ENCODE data around the gene SLC16A11. TPM values are rescaled to one million over a fixed set of nuclear protein-coding genes. Genes with fewer than 3 reads are reported as not detected.

The SLC16A11 gene
- total RNA-seq, 1 experiment from 2014 or later: 0.48 TPM

DNA sequence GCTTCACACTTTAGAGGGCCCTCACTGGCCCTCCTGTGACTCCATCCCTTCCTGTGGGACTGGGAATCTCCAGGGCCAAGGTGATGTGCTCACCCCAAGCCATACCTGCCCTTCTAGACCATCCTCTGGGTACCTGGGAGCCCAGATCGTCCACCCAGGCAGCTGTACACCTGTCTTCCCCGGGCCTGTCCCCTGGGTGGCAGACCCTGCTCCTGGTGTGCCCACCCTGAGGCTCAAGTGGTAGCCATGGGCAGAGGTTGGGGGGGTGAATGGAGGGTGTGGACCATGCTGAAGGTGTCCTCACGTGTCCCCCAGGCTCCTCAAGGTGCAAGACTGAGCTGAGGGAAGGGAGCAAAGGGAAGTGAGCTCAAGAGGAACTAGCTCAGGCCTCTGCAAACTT is 26.8 kb upstream of the SLC16A11 start:
- no peaks in the 10 kb centered on the region for H3K4me1 Mint-ChIP-seq
- CTCF ChIA-PET: interaction anchor here (0.7 kb wide), 1 partner anchor 18 kb away, joined by 3 read pairs; no protein-coding TSS in a partner anchor
- ATAC-seq: no peak
- H3K27me3 Mint-ChIP-seq (ENCODE audit: low read depth): peaks cover 33% of the 10 kb centered on the region
- H3K4me3 Mint-ChIP-seq: no peak overlapping the region
- DNase-seq (ENCODE audit: low spot score): no peak
- peaks cover 41% of the 10 kb centered on the region for H3K9me3 Mint-ChIP-seq
- TF ChIP-seq ATF1 (CRISPR knock-in tag; IDR thresholded peaks at IDR 0.05) (no peak), TEAD4 (CRISPR knock-in tag; IDR thresholded peaks at IDR 0.05) (no peak), ZNF232 (CRISPR knock-in tag; IDR thresholded peaks at IDR 0.05) (no peak), OVOL2 (CRISPR knock-in tag; IDR thresholded peaks at IDR 0.05; ENCODE audit: borderline replicate concordance) (no peak), FOXK1 (CRISPR knock-in tag; IDR thresholded peaks at IDR 0.05) (no peak)
- TF ChIP-seq, protein P1, sequence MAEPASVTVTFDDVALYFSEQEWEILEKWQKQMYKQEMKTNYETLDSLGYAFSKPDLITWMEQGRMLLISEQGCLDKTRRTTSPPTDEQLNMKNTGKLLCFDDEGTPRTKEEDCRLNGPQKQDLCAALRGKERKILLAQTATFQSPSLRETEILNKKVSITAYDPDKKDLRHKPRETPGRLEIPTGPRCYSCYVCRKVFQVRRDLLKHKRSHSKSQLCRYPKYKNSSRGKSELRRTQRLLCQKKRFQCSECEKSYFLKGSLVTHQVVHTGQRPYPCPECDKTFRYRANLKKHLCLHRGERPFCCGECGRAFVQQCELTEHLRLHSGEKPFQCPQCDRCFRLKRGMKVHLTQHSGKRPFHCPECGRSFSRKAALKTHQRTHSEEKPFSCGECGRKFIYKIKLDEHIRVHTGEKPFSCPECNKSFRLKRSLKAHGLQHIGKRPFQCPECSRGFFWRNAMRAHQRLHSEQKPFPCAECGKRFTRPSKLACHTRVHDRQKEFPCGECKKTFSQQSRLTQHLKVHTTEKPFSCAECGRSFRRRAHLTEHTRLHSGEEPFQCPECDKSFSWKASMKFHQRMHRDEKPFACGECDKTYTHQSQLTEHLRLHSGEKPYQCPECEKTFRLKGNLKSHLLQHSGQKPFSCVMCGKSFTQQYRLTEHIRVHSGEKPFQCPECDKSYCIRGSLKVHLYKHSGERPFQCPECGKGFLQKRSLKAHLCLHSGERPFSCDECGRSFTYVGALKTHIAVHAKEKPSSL (CRISPR knock-in tag; conservative IDR thresholded peaks at IDR 0.05): no peak
- H3K36me3 Mint-ChIP-seq: peaks cover 21% of the 10 kb centered on the region
- H3K27ac Mint-ChIP-seq: no peak overlapping the region
- POLR2A ChIA-PET: no interaction called here

DNA sequence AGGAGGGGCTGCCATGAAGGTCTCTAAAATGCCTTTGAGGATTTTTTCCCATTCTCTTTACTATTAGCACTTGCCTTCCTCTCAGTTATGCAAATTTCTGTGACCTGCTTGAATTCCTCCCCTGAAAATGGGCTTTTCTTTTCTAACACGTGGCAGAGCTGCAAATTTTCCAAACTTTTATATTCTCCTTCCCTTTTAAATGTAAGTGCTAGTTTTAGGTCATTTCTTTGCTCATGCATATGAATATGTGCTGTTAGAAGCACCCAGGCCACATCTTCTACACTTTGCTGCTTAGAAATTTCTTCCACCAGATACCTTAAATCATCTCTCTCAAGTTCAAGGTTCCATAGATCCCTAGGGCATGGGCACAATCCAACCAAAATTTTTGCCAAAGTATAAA is 24.4 kb upstream of the SLC16A11 start:
- H3K9me3 Mint-ChIP-seq: peaks cover 35% of the 10 kb centered on the region
- ATAC-seq (no peak), DNase-seq (ENCODE audit: low spot score) (no peak)
- POLR2A ChIA-PET: no interaction called here
- TF ChIP-seq NFE2L1 (CRISPR knock-in tag; IDR thresholded peaks at IDR 0.05) (no peak), FOXK1 (CRISPR knock-in tag; IDR thresholded peaks at IDR 0.05) (no peak), PRRX2 (CRISPR knock-in tag; IDR thresholded peaks at IDR 0.05) (no peak), GABPB1 (CRISPR knock-in tag; IDR thresholded peaks at IDR 0.05) (no peak), E2F4 (CRISPR knock-in tag; IDR thresholded peaks at IDR 0.05; ENCODE audit: borderline replicate concordance, low read depth) (no peak), MXD4 (CRISPR knock-in tag; IDR thresholded peaks at IDR 0.05; ENCODE audit: borderline replicate concordance) (no peak), HMGA2 (CRISPR knock-in tag; IDR thresholded peaks at IDR 0.05) (no peak), ZNF121 (CRISPR knock-in tag; IDR thresholded peaks at IDR 0.05) (no peak), FOXJ3 (CRISPR knock-in tag; IDR thresholded peaks at IDR 0.05; ENCODE audit: borderline replicate concordance) (no peak), E2F1 (CRISPR knock-in tag; IDR thresholded peaks at IDR 0.05) (no peak), RORB (CRISPR knock-in tag; IDR thresholded peaks at IDR 0.05) (no peak), FOXP1 (CRISPR knock-in tag; IDR thresholded peaks at IDR 0.05; ENCODE audit: borderline replicate concordance) (no peak), CTCF (IDR thresholded peaks at IDR 0.05) (no peak)
- TF ChIP-seq, protein P1 (CRISPR knock-in tag; conservative IDR thresholded peaks at IDR 0.05): no peak
- TF ChIP-seq, protein P2, sequence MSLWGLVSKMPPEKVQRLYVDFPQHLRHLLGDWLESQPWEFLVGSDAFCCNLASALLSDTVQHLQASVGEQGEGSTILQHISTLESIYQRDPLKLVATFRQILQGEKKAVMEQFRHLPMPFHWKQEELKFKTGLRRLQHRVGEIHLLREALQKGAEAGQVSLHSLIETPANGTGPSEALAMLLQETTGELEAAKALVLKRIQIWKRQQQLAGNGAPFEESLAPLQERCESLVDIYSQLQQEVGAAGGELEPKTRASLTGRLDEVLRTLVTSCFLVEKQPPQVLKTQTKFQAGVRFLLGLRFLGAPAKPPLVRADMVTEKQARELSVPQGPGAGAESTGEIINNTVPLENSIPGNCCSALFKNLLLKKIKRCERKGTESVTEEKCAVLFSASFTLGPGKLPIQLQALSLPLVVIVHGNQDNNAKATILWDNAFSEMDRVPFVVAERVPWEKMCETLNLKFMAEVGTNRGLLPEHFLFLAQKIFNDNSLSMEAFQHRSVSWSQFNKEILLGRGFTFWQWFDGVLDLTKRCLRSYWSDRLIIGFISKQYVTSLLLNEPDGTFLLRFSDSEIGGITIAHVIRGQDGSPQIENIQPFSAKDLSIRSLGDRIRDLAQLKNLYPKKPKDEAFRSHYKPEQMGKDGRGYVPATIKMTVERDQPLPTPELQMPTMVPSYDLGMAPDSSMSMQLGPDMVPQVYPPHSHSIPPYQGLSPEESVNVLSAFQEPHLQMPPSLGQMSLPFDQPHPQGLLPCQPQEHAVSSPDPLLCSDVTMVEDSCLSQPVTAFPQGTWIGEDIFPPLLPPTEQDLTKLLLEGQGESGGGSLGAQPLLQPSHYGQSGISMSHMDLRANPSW (CRISPR knock-in tag; conservative IDR thresholded peaks at IDR 0.05; ENCODE audit: low read depth): no peak
- peaks cover 43% of the 10 kb centered on the region for H3K27me3 Mint-ChIP-seq (ENCODE audit: low read depth)
- no peaks in the 10 kb centered on the region; the same call in 1 of the 2 replicates for H3K4me1 Mint-ChIP-seq
- H3K27ac Mint-ChIP-seq: no peak overlapping the region
- CTCF ChIA-PET: no interaction called here
- H3K36me3 Mint-ChIP-seq: peaks cover 21% of the 10 kb centered on the region
- H3K4me3 Mint-ChIP-seq: no peak overlapping the region
